Left lung (tissue), 10 donors: ENCODE measurements around the gene HSPA12A. TPM values are rescaled to one million over a fixed set of nuclear protein-coding genes. Genes with fewer than 3 reads are reported as not detected.

Experiments
- ATAC-seq: fragments of 200-7000 bp; cut with Tn5 transposase; one replicate; pipeline ENCODE4 v1.9.1; 2020; ENCODE audit warnings: moderate library complexity
- DNase-seq, 4 donors: peaks; one replicate each; pipeline ENCODE4 v3.0.0-alpha.2; 2013 to 2020
- H3K27ac ChIP-seq, 2 donors: fragments of 200-600 bp; sonication (generic) in 1 of 2; one replicate each; pipeline versions ENCODE4 v1.5.0 to v1.8.0; 2020 to 2021
- H3K27me3 ChIP-seq, 2 donors: fragments of 200-600 bp; sonication (generic) in 1 of 2; one replicate each; pipeline versions ENCODE4 v1.5.0 to v1.8.0; 2020 to 2021
- H3K36me3 ChIP-seq, 2 donors: fragments of 200-600 bp; sonication (generic) in 1 of 2; one replicate each; pipeline versions ENCODE4 v1.5.0 to v1.8.0; 2020 to 2021
- H3K4me1 ChIP-seq, 2 donors: fragments of 200-600 bp; one replicate each; pipeline ENCODE4 v1.8.0; 2021
- H3K4me3 ChIP-seq, 2 donors: fragments of 200-600 bp; sonication (generic) in 1 of 2; one replicate each; pipeline versions ENCODE4 v1.5.0 to v1.8.0; 2020 to 2021; ENCODE audit warnings: mild to moderate bottlenecking in 1 of 2
- H3K9me3 ChIP-seq, 2 donors: fragments of 200-600 bp; sonication (generic) in 1 of 2; one replicate each; pipeline versions ENCODE4 v1.5.0 to v1.8.0; 2020 to 2021
- CTCF ChIP-seq, 2 donors: fragments of 200-600 bp; sonication (generic) in 1 of 2; IDR thresholded peaks; one replicate each; pipeline versions ENCODE4 v1.5.0 to v1.8.0; 2021; ENCODE audit warnings: antibody characterized with exemption in 2 of 2
- intact Hi-C, 2 donors: fragments of 100-400 bp; cut with DNase I; formaldehyde crosslinking; loops; one replicate each; pipeline versions ENCODE4 v1.11.2 to v1.14.2; 2022
- polyA plus RNA-seq, 6 donors: library from polyadenylated mRNA; unstranded; fragments of 120-200 nt; gene quantifications; one replicate each; pipeline ENCODE4 v1.2.1, GENCODE V29; 2013; ENCODE audit not compliant: insufficient read length in 6 of 6
- total RNA-seq, 2 donors: library from RNA; stranded (reverse); fragmentation: NEBNext Ultra II Directional; extraction: Animal tissue kit (Norgen Biotek cat#: 25700); gene quantifications; one replicate each; pipeline ENCODE4 v1.2.1, GENCODE V29; 2021
- donor health status: DM: no; HTN: yes; CAD: no.
- donor health status: DM: no; HTN: no; CAD: no.

The HSPA12A gene
- total and polyA plus RNA-seq, 8 donors = 9.1 to 13.5 (median 12.0) TPM

DNA sequence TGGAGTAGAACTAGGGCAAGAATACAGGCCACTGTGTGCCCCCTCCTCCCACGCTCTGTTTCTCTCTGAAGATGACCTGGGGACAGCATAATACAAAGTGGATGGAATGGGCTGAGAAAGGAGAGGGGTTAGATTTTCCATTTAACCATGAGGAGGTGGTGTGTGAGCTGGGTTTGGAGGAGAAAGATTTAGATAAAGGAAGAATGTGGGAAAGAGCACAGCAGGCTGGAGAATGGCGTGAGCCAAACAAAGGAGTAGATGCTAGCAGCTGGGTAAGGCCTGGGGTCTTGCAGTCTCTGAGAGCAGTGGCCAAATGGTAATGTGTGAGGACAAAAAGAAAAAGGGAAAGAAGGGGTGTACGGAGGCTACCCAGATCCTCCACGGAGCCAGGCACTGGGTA is 113.0 kb downstream of the HSPA12A start:
- no peak for TF ChIP-seq CTCF (IDR thresholded peaks at IDR 0.05)
- H3K4me3 ChIP-seq = no peak overlapping the region
- intact Hi-C loops = no loop called here
- H3K4me1 ChIP-seq = no peaks in the 10 kb centered on the region
- H3K27me3 ChIP-seq = peaks cover 12 to 42% of the 10 kb centered on the region in 2 donors
- H3K27ac ChIP-seq = no peak overlapping the region
- H3K36me3 ChIP-seq = no peaks in the 10 kb centered on the region
- no peak for ATAC-seq
- no peak for DNase-seq
- H3K9me3 ChIP-seq = no peaks in the 10 kb centered on the region

DNA sequence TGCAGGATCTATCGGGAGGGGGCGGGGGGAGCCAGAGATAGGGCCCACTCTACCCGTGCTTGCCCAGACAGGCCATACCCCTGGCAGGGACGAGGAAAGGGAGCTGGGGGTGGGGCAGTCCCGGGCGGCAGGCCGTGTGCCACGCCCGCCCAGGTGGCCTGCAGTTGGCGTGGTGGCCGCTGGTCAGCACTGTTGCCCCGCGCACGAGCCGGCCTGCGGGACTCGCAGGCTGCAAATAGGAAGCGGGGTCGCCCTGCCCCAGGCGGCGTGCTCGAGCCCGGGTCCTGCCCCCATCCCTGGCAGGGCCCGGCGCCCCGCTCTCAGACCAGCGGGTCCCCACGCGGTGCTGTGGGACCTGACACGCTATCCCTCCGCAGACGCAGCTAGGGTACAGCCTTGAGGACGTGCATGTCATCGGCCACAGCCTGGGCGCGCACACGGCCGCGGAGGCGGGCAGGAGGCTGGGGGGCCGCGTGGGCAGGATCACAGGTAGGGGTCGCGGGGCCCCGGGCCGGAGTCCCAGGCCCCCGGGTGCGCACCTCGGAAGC is 114.9 kb downstream of the HSPA12A start:
- peak in 1 of 2 donors; percentile 14 for TF ChIP-seq CTCF (IDR thresholded peaks at IDR 0.05)
- Histone ChIP-seq H3K27me3 (peaks cover 12 to 43% of the 10 kb centered on the region in 2 donors), H3K27ac (no peak overlapping the region), H3K4me3 (no peak overlapping the region), H3K36me3 (no peaks in the 10 kb centered on the region), H3K9me3 (no peaks in the 10 kb centered on the region), H3K4me1 (no peaks in the 10 kb centered on the region)
- DNase-seq (peak in 1 of 4 donors; percentile 36), ATAC-seq (peak; percentile 94)
- intact Hi-C loops = no loop called here

- intact Hi-C loops = no loop called here
- Histone ChIP-seq H3K36me3 (no peaks in the 10 kb centered on the region), H3K27me3 (peaks cover 12 to 43% of the 10 kb centered on the region in 2 donors), H3K27ac (no peak overlapping the region), H3K4me3 (no peak overlapping the region), H3K4me1 (no peaks in the 10 kb centered on the region), H3K9me3 (no peaks in the 10 kb centered on the region)
- ATAC-seq = no peak
- DNase-seq = no peak
- no peak for TF ChIP-seq CTCF (IDR thresholded peaks at IDR 0.05)
These were observed 115.6 kb downstream of the HSPA12A start for GRCh38 chr10:116626815-116627214.

DNA sequence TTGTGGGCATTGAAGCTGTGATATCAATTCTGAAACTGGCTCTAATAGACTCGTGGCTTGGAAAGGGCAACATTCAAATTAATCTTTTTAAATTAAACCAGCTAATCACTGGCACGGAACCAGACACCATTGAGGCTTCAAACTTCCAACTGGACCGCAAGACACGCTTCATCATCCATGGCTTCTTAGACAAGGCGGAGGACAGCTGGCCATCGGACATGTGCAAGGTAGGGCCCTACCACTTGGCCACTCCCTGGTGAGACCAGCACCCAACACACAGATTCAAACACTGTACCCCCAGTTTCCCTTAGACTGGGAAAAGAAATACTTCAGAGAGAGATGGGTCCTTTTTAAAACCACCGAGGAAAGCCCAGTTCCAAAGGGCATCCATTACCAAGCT is 116.5 kb downstream of the HSPA12A start:
- TF ChIP-seq CTCF (IDR thresholded peaks at IDR 0.05) = no peak
- H3K36me3 ChIP-seq = no peaks in the 10 kb centered on the region
- H3K9me3 ChIP-seq = no peaks in the 10 kb centered on the region
- H3K4me1 ChIP-seq = no peaks in the 10 kb centered on the region
- intact Hi-C loops = no loop called here
- no peak overlapping the region for H3K4me3 ChIP-seq
- H3K27ac ChIP-seq = no peak overlapping the region
- no peak for DNase-seq
- no peak for ATAC-seq
- peaks cover 12 to 43% of the 10 kb centered on the region in 2 donors for H3K27me3 ChIP-seq

DNA sequence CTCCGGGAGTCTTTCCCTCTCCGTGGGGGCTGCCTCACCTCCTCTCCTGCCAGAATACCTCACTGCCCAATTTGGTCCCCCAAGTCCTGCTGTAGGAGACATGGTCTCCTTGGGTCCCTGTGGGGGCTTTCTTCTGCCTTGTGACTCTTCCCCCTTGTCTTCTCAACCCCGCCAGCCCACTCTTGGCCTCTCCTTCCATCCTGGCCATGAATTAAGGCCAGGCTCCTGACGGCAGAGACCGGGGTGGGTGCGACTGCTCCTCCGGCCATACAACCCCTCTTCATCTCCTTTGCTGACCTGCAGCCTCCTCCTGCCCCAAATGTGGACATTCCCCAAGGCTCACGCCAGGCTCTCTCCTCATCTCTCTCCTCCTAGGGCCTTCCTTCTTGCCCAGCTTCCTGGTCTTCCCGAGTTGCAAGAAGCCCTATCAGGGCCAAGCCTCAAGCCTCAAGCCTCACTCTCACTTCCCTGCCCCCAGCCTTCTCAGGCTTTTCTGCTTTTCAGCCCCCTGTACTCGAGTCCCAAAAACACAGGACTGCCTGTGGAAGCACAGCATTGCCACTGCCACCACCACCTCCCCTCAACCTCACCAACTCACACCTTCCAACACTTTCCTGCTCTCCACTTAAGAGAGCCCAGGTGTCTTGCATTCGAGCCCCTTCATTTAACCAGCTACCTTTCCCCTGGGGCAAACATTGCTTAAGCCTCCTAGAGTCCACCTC is 120.3 kb downstream of the HSPA12A start:
- no peaks in the 10 kb centered on the region for H3K9me3 ChIP-seq
- no peak overlapping the region for H3K4me3 ChIP-seq
- H3K27me3 ChIP-seq = peaks cover 3 to 27% of the 10 kb centered on the region in 2 donors
- ATAC-seq (no peak), DNase-seq (no peak)
- H3K4me1 ChIP-seq = no peaks in the 10 kb centered on the region
- no peak overlapping the region for H3K27ac ChIP-seq
- no peaks in the 10 kb centered on the region for H3K36me3 ChIP-seq
- no peak for TF ChIP-seq CTCF (IDR thresholded peaks at IDR 0.05)
- intact Hi-C loops = no loop called here
